ENCODE data around the gene HSD11B2. TPM values are rescaled to one million over a fixed set of nuclear protein-coding genes. Genes with fewer than 3 reads are reported as not detected.

HSD11B2 gene
- total RNA-seq, 1 experiment from 2014 or later = 33.4 TPM

DNA sequence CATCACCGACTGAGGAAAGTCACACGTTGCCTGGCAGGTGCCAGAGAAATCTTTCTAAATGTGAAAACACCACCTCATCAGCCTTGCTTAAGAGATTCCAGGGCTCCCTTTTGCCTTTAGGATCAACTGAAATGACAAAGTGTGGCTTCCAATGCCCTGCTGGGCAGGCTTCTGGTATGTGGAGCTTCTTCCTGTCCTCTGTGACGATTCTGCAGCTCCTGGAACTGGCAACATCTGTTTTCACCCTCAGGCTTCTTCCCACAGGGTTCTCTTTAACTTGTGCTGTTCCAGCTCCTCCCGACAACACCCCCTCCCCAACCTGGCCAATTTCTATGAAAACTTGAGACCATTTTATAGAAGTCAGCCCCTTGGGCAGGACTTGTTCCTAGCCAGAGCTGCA lies 9.9 kb upstream of the HSD11B2 start (continued):
- TF ChIP-seq, protein P1, sequence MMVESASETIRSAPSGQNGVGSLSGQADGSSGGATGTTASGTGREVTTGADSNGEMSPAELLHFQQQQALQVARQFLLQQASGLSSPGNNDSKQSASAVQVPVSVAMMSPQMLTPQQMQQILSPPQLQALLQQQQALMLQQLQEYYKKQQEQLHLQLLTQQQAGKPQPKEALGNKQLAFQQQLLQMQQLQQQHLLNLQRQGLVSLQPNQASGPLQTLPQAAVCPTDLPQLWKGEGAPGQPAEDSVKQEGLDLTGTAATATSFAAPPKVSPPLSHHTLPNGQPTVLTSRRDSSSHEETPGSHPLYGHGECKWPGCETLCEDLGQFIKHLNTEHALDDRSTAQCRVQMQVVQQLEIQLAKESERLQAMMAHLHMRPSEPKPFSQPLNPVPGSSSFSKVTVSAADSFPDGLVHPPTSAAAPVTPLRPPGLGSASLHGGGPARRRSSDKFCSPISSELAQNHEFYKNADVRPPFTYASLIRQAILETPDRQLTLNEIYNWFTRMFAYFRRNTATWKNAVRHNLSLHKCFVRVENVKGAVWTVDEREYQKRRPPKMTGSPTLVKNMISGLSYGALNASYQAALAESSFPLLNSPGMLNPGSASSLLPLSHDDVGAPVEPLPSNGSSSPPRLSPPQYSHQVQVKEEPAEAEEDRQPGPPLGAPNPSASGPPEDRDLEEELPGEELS (CRISPR knock-in tag; IDR thresholded peaks at IDR 0.05) = no peak
- no peak for TF ChIP-seq NR3C1 (CRISPR knock-in tag; conservative IDR thresholded peaks at IDR 0.05; ENCODE audit: low read depth)
- TF ChIP-seq, protein P2, sequence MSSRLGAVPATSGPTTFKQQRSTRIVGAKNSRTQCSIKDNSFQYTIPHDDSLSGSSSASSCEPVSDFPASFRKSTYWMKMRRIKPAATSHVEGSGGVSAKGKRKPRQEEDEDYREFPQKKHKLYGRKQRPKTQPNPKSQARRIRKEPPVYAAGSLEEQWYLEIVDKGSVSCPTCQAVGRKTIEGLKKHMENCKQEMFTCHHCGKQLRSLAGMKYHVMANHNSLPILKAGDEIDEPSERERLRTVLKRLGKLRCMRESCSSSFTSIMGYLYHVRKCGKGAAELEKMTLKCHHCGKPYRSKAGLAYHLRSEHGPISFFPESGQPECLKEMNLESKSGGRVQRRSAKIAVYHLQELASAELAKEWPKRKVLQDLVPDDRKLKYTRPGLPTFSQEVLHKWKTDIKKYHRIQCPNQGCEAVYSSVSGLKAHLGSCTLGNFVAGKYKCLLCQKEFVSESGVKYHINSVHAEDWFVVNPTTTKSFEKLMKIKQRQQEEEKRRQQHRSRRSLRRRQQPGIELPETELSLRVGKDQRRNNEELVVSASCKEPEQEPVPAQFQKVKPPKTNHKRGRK (CRISPR knock-in tag; IDR thresholded peaks at IDR 0.05; ENCODE audit: borderline replicate concordance) = no peak
- no peak for TF ChIP-seq SP1 (CRISPR knock-in tag; conservative IDR thresholded peaks at IDR 0.05)
- no peak for TF ChIP-seq GTF2I (CRISPR knock-in tag; conservative IDR thresholded peaks at IDR 0.05)
- TF ChIP-seq ZNF138 (CRISPR knock-in tag; conservative IDR thresholded peaks at IDR 0.05) = no peak
- no peak for TF ChIP-seq KAT7 (CRISPR knock-in tag; IDR thresholded peaks at IDR 0.05; ENCODE audit: borderline replicate concordance)
- TF ChIP-seq, protein P3, sequence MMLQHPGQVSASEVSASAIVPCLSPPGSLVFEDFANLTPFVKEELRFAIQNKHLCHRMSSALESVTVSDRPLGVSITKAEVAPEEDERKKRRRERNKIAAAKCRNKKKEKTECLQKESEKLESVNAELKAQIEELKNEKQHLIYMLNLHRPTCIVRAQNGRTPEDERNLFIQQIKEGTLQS (CRISPR knock-in tag; conservative IDR thresholded peaks at IDR 0.05) = no peak

DNA sequence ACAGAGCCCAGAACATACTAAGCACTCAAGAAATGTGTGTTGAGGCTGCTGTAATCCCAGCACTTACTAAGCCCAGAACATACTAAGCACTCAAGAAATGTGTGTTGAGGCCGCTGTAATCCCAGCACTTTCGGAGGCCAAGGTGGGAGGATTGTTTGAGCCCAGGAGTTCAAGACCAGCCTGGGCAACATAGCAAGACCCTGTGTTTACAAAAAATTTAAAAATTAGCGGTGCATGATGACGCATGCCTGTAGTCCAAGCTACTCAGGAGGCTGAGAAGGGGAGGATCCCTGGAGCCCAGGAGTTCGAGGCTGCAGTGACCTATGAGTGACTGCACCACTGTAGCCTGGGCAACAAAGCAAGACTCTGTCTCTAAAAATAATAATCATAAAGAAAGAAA lies 7.9 kb upstream of the HSD11B2 start:
- H3K4me3 Mint-ChIP-seq = no peak overlapping the region
- ChIA-PET POLR2A (no interaction called here), CTCF (interaction anchor here (0.8 to 10.4 kb wide), 5 partner anchors 24 to 163 kb away, joined by 3 to 234 read pairs (median 48); no protein-coding TSS in a partner anchor)

DNA sequence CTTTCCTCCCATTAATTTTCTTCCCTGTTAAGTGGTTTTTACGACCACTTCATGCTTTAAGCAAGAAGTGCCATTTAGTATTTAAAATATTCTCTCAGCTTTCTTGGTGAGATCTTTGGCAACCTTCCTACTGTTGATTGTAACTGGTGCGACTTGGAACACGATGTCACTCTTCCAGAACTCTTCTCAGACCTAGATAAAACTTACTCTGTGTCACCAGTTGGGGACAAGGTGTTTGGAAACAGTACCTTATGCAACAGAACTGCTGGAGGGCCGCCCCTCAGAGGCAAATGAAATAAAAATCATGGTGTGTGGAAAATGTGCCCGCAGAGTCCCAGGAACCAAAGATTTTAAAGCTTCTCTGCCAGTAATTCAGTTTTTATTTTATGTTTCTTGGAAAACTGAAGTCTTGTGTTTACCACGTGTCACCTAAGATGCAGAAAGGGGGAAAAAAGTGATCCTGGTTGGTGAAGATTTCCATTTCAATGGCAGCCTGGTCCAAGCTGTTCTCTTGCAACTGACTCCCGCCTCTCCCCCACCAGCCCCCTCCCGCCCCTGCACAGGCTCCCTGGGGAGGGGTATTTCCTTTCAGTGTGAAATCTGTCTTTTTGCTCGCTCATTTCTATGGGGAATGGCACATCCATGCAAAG lies 7.2 kb upstream of the HSD11B2 start:
- H3K4me1 Mint-ChIP-seq = peaks cover 79% of the 10 kb centered on the region
- ATAC-seq (peak; percentile 30), DNase-seq (ENCODE audit: low spot score) (peak; percentile 66)
- CTCF ChIA-PET = interaction anchor here (0.6 to 10.4 kb wide), 12 partner anchors 7 to 288 kb away, joined by 3 to 234 read pairs (median 7); partner anchors contain the start of genes ATP6V0D1, TPPP3 and ZDHHC1
- POLR2A ChIA-PET = interaction anchor here (0.6 to 1.0 kb wide), 2 partner anchors 26 to 57 kb away, joined by 3 to 4 read pairs; partner anchors contain the start of gene ATP6V0D1
- peak overlapping the region; percentile 97 for H3K27ac Mint-ChIP-seq
- peaks cover 6% of the 10 kb centered on the region for H3K27me3 Mint-ChIP-seq (ENCODE audit: low read depth)
- no peaks in the 10 kb centered on the region for H3K36me3 Mint-ChIP-seq
- TF ChIP-seq, protein P4, sequence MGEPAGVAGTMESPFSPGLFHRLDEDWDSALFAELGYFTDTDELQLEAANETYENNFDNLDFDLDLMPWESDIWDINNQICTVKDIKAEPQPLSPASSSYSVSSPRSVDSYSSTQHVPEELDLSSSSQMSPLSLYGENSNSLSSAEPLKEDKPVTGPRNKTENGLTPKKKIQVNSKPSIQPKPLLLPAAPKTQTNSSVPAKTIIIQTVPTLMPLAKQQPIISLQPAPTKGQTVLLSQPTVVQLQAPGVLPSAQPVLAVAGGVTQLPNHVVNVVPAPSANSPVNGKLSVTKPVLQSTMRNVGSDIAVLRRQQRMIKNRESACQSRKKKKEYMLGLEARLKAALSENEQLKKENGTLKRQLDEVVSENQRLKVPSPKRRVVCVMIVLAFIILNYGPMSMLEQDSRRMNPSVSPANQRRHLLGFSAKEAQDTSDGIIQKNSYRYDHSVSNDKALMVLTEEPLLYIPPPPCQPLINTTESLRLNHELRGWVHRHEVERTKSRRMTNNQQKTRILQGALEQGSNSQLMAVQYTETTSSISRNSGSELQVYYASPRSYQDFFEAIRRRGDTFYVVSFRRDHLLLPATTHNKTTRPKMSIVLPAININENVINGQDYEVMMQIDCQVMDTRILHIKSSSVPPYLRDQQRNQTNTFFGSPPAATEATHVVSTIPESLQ (CRISPR knock-in tag; IDR thresholded peaks at IDR 0.05) = no peak
- peak overlapping the region; percentile 51 for H3K4me3 Mint-ChIP-seq
- H3K9me3 Mint-ChIP-seq = peaks cover 5% of the 10 kb centered on the region

More for the DNA sequence above, 7.9 kb upstream of the HSD11B2 start:
- H3K4me1 Mint-ChIP-seq = peaks cover 74% of the 10 kb centered on the region
- H3K9me3 Mint-ChIP-seq = peaks cover 5% of the 10 kb centered on the region
- peak; percentile 97 for TF ChIP-seq ZNF121 (CRISPR knock-in tag; IDR thresholded peaks at IDR 0.05)
- no peak for TF ChIP-seq TCF7 (CRISPR knock-in tag; IDR thresholded peaks at IDR 0.05; ENCODE audit: low read depth)
- ATAC-seq (no peak), DNase-seq (ENCODE audit: low spot score) (no peak)
- H3K36me3 Mint-ChIP-seq = no peaks in the 10 kb centered on the region
- H3K27me3 Mint-ChIP-seq (ENCODE audit: low read depth) = peaks cover 6% of the 10 kb centered on the region
- H3K27ac Mint-ChIP-seq = peak overlapping the region; percentile 89; the same call in 1 of the 2 replicates

DNA sequence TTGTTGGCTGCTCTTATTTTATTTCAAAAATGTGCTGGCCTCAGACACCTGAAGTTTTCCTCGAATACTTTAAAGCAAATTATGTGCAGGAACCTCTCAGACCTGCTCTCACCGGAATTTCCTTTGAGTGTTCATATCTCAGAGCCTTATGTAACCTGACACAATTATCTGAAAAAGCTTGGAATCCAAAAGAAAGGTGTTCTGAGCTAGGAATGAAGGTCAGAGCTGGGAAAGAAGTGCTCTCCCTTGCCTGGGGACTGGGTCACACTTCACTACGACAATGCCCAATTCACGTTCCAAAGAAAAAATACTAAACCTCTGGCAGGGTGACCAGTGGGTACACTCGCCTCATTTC lies 6.7 kb upstream of the HSD11B2 start:
- ATAC-seq (no peak), DNase-seq (ENCODE audit: low spot score) (no peak)
- peaks cover 11% of the 10 kb centered on the region for H3K27me3 Mint-ChIP-seq (ENCODE audit: low read depth)
- peaks cover 84% of the 10 kb centered on the region for H3K4me1 Mint-ChIP-seq
- peaks cover 5% of the 10 kb centered on the region for H3K9me3 Mint-ChIP-seq
- H3K4me3 Mint-ChIP-seq = peak overlapping the region; percentile 51
- ChIA-PET CTCF (interaction anchor here (0.5 to 10.4 kb wide), 13 partner anchors 8 to 177 kb away, joined by 3 to 234 read pairs (median 6); partner anchors contain the start of genes ATP6V0D1, TPPP3 and ZDHHC1), POLR2A (interaction anchor here (1.0 kb wide), 1 partner anchor 57 kb away, joined by 4 read pairs; the partner anchor contains the start of gene ATP6V0D1)
- TF ChIP-seq JAZF1 (CRISPR knock-in tag; IDR thresholded peaks at IDR 0.05) = no peak
- TF ChIP-seq NFATC4 (CRISPR knock-in tag; IDR thresholded peaks at IDR 0.05) = no peak
- no peak for TF ChIP-seq TCF7 (CRISPR knock-in tag; IDR thresholded peaks at IDR 0.05; ENCODE audit: low read depth)
- no peak for TF ChIP-seq SMAD3 (CRISPR knock-in tag; IDR thresholded peaks at IDR 0.05; ENCODE audit: borderline replicate concordance)
- TF ChIP-seq, protein P5, sequence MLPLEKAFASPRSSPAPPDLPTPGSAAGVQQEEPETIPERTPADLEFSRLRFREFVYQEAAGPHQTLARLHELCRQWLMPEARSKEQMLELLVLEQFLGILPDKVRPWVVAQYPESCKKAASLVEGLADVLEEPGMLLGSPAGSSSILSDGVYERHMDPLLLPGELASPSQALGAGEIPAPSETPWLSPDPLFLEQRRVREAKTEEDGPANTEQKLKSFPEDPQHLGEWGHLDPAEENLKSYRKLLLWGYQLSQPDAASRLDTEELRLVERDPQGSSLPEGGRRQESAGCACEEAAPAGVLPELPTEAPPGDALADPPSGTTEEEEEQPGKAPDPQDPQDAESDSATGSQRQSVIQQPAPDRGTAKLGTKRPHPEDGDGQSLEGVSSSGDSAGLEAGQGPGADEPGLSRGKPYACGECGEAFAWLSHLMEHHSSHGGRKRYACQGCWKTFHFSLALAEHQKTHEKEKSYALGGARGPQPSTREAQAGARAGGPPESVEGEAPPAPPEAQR (CRISPR knock-in tag; IDR thresholded peaks at IDR 0.05) = no peak
- H3K36me3 Mint-ChIP-seq = no peaks in the 10 kb centered on the region
- H3K27ac Mint-ChIP-seq = peak overlapping the region; percentile 97
